Cardiac muscle cell (in vitro differentiated cells and primary cell): ENCODE results near the gene CREG2. TPM values are rescaled to one million over a fixed set of nuclear protein-coding genes. Genes with fewer than 3 reads are reported as not detected.

Experiments
- DNase-seq, 2 donors: peaks; one replicate each; pipeline versions ENCODE4 v3.0.0 to v3.0.0-alpha.2; 2010 to 2017; ENCODE audit warnings: low read depth in 1 of 2, low spot score in 1 of 2
- H3K27ac ChIP-seq: fragments of 200-600 bp; sonication (generic); 2 replicates; pipeline ENCODE4 v1.5.1; 2016
- H3K27me3 ChIP-seq: fragments of 200-600 bp; sonication (generic); 2 replicates; pipeline ENCODE4 v1.6.0; 2016; ENCODE audit warnings: control low read depth
- H3K36me3 ChIP-seq: fragments of 200-600 bp; sonication (generic); 2 replicates; pipeline ENCODE4 v1.5.1; 2016; ENCODE audit warnings: control low read depth
- H3K4me1 ChIP-seq: fragments of 200-600 bp; sonication (generic); 2 replicates; pipeline ENCODE4 v1.8.1; 2017; ENCODE audit warnings: low read depth, mild to moderate bottlenecking, mixed run types
- H3K4me3 ChIP-seq: fragments of 200-600 bp; sonication (generic); 2 replicates; pipeline ENCODE4 v1.5.1; 2016; ENCODE audit warnings: mild to moderate bottlenecking
- H3K9me3 ChIP-seq: fragments of 200-600 bp; sonication (generic); 2 replicates; pipeline ENCODE4 v1.5.1; 2017; ENCODE audit warnings: low read depth, mild to moderate bottlenecking, control low read depth
- polyA plus RNA-seq: library from polyadenylated mRNA; unstranded; fragments of >200 nt; fragmentation: Nextera tagmentation; extraction: Ambion mirVana; gene quantifications from 2 replicates; pipeline ENCODE4 v1.2.1, GENCODE V29; 2016
- total RNA-seq: library from RNA; depleted of rRNA; stranded (reverse); fragments of >200 nt; gene quantifications from 2 replicates; pipeline ENCODE4 v1.2.3, GENCODE V29; 2016
- TF ChIP-seq, protein P1 (sequence below): IDR thresholded peaks from 2 replicates; pipeline ENCODE4 v1.5.1; 2012; ENCODE audit warnings: low read depth, mild to moderate bottlenecking, low read length

CREG2 gene
- total and polyA plus RNA-seq, 2 experiments from 2014 or later, result 2.2 to 4.9 TPM

DNA sequence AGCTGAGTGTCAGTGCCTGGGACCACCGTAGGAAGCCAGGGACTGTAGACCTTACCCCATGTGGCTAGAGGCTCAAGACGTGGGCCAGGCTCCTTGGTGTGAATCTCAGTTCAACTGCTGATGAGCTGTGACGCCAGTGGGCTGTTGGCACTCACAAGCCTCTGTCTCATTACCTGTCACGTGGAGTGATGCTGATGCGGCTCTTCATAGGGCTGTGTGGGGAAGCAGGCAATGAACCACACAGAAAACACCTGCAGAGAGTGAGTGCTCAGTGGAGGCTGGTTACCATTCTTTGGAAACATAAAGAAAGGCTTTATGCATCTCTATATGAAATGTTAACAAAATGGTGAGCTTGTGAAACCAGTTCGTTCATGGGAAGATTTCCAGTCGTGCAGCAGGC lies 36.1 kb downstream of the CREG2 start:
- Histone ChIP-seq H3K4me1 (no peaks in the 10 kb centered on the region), H3K36me3 (no peaks in the 10 kb centered on the region), H3K9me3 (no peaks in the 10 kb centered on the region), H3K27me3 (no peaks in the 10 kb centered on the region), H3K4me3 (no peak overlapping the region), H3K27ac (no peak overlapping the region)
- DNase-seq, result no peak
- TF ChIP-seq, protein P1, sequence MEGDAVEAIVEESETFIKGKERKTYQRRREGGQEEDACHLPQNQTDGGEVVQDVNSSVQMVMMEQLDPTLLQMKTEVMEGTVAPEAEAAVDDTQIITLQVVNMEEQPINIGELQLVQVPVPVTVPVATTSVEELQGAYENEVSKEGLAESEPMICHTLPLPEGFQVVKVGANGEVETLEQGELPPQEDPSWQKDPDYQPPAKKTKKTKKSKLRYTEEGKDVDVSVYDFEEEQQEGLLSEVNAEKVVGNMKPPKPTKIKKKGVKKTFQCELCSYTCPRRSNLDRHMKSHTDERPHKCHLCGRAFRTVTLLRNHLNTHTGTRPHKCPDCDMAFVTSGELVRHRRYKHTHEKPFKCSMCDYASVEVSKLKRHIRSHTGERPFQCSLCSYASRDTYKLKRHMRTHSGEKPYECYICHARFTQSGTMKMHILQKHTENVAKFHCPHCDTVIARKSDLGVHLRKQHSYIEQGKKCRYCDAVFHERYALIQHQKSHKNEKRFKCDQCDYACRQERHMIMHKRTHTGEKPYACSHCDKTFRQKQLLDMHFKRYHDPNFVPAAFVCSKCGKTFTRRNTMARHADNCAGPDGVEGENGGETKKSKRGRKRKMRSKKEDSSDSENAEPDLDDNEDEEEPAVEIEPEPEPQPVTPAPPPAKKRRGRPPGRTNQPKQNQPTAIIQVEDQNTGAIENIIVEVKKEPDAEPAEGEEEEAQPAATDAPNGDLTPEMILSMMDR, result no peak

DNA sequence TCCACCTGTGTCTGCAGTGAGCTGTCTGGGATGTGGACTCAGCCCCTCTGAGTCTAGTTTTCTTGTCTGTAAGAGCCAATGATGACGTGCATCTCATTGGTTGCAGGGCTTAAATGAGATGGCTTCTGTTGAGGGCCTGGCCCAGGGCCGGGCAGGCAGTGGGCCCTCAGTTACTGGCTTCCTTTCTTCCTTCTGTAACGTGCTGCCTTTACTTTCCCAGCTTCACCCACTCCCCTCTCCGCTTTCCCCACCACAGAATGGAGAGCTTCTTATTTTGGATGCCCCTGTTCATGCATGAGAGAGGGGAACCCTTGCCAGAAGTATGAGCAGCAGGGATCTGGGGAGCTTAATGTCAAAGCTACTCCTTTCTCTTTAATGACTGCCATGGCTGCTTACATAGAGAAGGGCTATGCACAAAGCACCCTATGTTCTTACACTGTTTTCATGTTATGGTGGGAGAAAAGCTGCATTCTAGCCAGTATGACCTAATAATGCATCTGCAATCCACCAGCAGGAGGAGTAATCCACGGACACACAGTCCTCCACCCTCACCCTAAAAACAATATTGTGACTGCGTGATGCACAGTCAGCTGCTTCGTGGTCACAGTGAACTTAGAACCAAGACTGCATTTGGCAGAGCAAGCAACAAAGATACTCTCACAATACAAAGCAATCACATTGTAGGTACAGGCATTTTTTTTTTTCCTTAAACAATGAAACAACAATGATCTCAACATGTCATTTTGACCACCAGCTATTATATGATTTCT lies 37.2 kb downstream of the CREG2 start:
- Histone ChIP-seq H3K4me1 (no peaks in the 10 kb centered on the region), H3K27ac (no peak overlapping the region), H3K27me3 (no peaks in the 10 kb centered on the region), H3K36me3 (no peaks in the 10 kb centered on the region), H3K4me3 (no peak overlapping the region), H3K9me3 (no peaks in the 10 kb centered on the region)
- TF ChIP-seq, protein P1, result peak; percentile 41
- peak in 1 of 2 donors; percentile 55 for DNase-seq

DNA sequence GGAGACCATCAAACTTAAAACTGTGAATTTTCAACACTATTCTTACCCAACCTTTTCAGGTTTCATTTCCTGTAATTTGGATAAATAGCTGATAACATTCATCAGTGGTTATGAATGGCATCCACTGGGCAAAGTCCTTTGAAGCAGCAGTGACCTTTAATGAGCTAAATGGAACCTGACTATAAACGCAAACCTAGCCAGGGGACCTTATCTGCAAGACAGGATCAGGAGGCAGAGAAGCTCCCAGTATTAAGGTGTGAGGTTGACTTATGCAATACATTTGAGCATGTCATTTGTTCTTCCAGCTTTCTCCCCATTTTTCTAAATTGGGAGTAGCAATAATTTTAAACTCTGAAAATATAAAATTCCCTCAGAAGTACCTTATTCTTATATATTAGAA lies 38.4 kb downstream of the CREG2 start:
- TF ChIP-seq, protein P1, result no peak
- Histone ChIP-seq H3K27ac (no peak overlapping the region), H3K36me3 (no peaks in the 10 kb centered on the region), H3K27me3 (no peaks in the 10 kb centered on the region), H3K9me3 (no peaks in the 10 kb centered on the region), H3K4me3 (no peak overlapping the region), H3K4me1 (no peaks in the 10 kb centered on the region)
- no peak for DNase-seq

DNA sequence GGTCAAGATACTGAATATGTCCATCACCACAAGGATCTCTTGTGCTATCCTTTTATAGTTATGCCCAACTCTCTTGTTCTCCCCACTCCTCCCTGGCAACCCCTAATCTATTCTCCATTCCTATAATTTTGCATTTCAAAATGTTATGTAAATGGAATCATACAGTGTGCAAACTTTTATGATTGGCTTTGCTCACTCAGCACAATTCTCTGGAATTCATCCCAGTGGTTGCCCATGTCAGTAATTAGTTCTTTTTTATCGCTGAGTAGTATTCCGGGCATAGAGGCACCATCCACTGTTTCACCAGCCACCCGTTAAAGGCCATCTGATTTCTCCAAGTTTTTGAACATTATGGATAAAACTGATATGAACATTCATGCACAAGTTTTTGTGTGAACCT lies 40.4 kb downstream of the CREG2 start:
- no peaks in the 10 kb centered on the region for H3K9me3 ChIP-seq
- no peak for DNase-seq
- H3K4me3 ChIP-seq, result no peak overlapping the region
- TF ChIP-seq, protein P1, result no peak
- H3K27me3 ChIP-seq, result no peaks in the 10 kb centered on the region
- H3K27ac ChIP-seq, result no peak overlapping the region
- no peaks in the 10 kb centered on the region for H3K36me3 ChIP-seq
- no peaks in the 10 kb centered on the region for H3K4me1 ChIP-seq

DNA sequence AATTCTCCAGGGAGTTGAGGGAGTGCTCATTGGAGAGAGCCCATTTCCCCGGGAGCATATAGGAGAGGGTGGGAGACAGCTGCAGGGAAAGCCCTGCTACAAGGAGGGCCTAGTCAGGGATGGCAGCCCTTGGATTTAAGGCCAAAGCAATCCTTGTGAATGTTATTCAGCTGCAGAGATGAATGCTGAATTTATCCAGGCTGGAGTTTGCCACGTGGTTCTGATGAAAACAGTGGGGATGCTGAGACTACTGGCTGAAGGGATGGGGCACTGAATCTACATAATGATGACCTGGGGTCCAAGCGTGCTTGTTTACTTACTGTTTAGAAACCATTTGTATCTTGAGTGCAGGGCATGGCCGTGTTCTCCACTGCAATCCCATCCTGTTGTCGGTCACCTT lies 43.2 kb downstream of the CREG2 start:
- H3K27ac ChIP-seq, result no peak overlapping the region
- TF ChIP-seq, protein P1, result no peak
- DNase-seq, result no peak
- H3K9me3 ChIP-seq, result no peaks in the 10 kb centered on the region
- no peaks in the 10 kb centered on the region for H3K36me3 ChIP-seq
- no peaks in the 10 kb centered on the region for H3K27me3 ChIP-seq
- H3K4me1 ChIP-seq, result no peaks in the 10 kb centered on the region
- no peak overlapping the region for H3K4me3 ChIP-seq

DNA sequence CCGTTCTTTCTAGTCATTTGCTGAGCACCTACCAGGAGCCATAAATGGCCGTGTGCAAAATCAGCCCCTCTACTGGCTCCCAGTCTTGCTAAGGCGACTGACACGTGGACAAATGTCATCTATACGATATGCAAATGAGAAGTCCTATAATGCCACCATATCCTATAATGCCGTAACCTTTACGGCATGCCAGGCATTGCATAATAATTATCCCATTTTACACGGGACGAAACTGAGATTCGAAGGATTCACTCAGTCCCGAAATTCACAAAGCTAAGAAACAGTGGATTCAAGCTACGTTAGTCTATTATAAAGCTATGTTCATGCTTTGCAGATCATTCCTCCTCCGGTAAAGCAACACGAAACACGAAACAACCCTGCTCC lies 44.7 kb downstream of the CREG2 start:
- Histone ChIP-seq H3K4me3 (no peak overlapping the region), H3K27ac (no peak overlapping the region), H3K4me1 (no peaks in the 10 kb centered on the region), H3K9me3 (no peaks in the 10 kb centered on the region), H3K27me3 (no peaks in the 10 kb centered on the region), H3K36me3 (no peaks in the 10 kb centered on the region)
- TF ChIP-seq, protein P1, result no peak
- DNase-seq, result no peak
